Urothelium cell line (cell line): ENCODE measurements around the gene ZMAT2.
"Not testable (repeated sequence)": the region's sequence is repeated elsewhere in the genome, so short reads cannot be mapped to it uniquely, and the experiment has no call there.

Experiments
- DNase-seq: peaks from one replicate; pipeline ENCODE4 v3.0.0; 2011; ENCODE audit warnings: low spot score, mixed read lengths
- FAIRE-seq: peaks from 2 replicates; lab custom pipeline; 2011; peaks lifted over from hg19 to GRCh38; lab: Jason Lieb, UNC

The ZMAT2 gene

GRCh38 chr5:140700177-140701144 lies at the start of gene ZMAT2:
TSS of gene ZMAT2 (plus strand) at chr5:140700447. CDS start at chr5:140700461, 14 bp downstream.
- DNase-seq = peak; percentile 90
- FAIRE-seq = no peak

DNA sequence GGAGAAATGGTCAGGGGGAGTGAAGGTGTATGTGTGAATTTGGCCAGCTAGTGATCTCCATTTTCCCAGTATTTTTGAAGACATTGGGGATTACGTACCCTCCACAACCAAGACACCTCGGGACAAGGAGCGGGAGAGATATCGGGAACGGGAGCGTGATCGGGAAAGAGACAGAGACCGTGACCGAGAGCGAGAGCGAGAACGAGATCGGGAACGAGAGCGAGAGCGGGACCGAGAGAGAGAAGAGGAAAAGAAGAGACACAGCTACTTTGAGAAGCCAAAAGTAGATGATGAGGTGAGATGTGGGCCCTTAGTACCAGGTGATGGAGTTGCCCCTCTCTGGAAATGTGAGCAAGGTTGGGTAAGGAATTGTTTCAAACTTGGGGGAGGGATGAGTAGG lies 41.4 kb upstream of the ZMAT2 start:
- DNase-seq = no peak
- FAIRE-seq = no peak

DNA sequence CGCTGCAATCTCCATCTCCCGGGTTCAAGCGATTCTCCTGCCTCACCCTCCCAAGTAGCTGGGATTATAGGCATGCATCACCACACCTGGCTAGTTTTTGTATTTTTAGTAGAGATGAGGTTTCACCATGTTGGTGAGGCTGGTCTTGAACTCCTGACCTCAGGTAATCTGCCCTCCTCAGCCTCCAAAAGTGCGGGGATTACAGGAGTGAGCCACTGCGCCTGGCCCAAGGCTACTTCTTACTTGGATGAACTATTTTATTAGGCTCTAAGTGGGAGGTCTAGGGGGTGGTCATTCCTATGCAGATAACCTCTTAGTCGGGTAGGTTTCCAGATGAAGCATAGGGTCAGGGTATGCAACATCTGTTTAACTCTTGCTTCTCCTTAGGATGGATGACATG lies 39.9 kb upstream of the ZMAT2 start:
- not testable (repeated sequence) for FAIRE-seq, DNase-seq

DNA sequence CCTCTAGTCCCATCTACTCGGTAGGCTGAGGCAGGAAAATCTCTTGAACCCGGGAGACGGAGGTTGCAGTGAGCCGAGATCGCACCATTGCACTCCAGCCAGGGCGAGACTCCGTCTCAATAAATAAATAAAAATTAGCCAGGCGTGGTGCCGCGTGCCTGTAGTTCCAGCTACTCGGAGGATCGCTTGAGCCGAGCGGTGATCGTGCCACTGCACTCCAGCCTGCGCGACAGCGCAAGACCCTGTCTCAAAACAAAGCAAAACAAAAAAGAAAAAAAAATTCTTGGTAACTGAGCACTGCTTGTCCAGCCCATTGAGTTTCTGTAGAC lies 36.3 kb upstream of the ZMAT2 start:
- DNase-seq (no peak), FAIRE-seq (no peak)

DNA sequence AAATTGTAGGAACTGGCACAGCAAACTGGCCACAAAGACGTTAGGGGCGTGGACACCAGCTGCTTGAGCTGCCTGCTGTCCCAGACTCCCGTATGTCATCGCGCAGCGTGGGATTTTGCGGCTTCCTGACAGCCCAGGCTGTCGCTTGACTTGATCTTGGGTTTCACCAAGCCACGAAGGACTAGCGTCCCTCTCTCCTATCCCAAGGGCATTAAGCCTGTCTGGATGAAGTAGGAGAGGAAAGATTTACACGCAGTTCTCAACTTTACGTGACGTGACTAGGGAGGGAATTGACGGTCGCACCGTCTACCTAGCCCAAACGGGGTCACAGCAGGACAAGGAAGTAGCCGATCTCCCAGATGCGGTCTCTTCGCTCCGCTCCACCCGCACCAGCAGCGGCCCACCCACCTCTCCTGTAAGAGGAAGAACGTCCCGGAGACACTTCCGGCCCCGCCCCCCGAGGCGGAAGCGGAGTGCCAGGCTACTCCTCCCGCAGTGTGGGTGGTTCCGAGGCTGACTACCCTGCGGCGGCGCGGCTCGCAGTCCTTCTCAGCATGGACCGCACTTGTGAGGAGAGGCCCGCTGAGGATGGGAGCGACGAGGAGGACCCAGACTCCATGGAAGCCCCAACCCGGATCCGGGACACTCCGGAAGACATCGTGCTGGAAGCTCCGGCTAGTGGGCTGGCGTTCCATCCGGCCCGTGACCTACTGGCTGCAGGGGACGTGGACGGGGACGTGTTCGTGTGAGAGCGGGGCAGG lies 35.7 kb upstream of the ZMAT2 start, which contains the start of gene WDR55:
Gene WDR55, plus strand, starts transcription at position 546 of the 761 bp plus-strand sequence. Its CDS starts 9 bp downstream, at position 555.
- DNase-seq = peak; percentile 90
- FAIRE-seq = no peak

GRCh38 chr5:140671035-140671434 lies 29.2 kb upstream of the ZMAT2 start:
- DNase-seq, FAIRE-seq: not testable (repeated sequence)

GRCh38 chr5:140671472-140672125 lies 28.6 kb upstream of the ZMAT2 start:
- FAIRE-seq (no peak), DNase-seq (no peak)

GRCh38 chr5:140672455-140673186 lies 27.6 kb upstream of the ZMAT2 start:
- no peak for FAIRE-seq

GRCh38 chr5:140673187-140673976 lies 26.9 kb upstream of the ZMAT2 start, which contains the start of gene DND1:
TSS of gene DND1 (minus strand) at chr5:140673576. CDS start at chr5:140673542, 34 bp downstream.
- FAIRE-seq = no peak
- DNase-seq = no peak

More at GRCh38 chr5:140672455-140673186, 27.6 kb upstream of the ZMAT2 start:
- DNase-seq = no peak

DNA sequence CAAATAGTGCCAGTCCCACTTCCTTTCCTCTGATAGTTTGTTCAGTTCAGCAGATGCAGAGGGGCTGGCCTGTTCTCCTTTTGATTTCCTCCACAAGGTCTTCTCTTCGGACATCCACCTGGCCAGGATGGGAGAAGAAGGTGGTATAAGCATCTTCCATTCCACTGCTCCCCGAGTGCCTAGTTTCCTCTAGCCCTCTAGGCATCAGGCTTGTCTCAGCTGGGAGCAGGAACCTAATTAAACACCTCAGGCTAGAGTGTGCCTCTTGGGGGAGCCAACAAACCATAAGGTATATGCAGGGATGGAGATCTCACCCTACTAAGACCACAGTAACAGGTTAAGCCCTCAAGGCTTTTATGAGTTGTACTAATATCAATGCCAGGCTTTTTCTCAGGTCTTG lies 26.0 kb upstream of the ZMAT2 start:
- DNase-seq = no peak
- no peak for FAIRE-seq

- no peak for FAIRE-seq
- no peak for DNase-seq
Measured at GRCh38 chr5:140674629-140675028, 25.6 kb upstream of the ZMAT2 start.

GRCh38 chr5:140677947-140678346 lies 22.3 kb upstream of the ZMAT2 start:
- FAIRE-seq (no peak), DNase-seq (no peak)

- FAIRE-seq (no peak), DNase-seq (no peak)
Measured at GRCh38 chr5:140678993-140679392, 21.3 kb upstream of the ZMAT2 start.

DNA sequence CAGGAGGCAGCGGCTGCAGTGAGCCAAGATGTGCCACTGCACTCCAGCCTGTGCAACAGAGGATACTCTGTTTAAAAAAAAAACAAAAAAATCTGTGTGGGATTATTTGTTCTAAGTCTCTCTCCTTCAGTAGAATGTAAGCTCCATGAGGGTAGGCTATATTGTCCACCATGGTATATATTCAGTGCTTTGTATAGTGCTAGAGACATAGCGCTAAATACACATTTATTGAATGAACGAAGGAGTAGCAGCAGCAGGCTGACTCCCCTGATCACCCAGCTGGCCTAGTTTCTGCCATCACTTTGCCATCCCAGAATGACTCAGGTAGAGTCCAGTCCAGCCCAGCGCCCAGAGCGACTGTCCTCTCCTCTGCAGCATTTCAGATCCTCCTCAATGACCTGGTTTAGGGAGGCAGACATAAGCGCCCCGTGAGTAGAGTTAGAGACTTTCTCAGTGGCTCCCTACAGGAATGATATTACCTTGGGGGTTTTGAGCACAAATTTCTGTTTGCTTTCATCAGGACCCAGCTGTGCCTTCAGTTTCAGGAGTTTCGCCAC lies 9.8 kb upstream of the ZMAT2 start:
- no peak for DNase-seq
- FAIRE-seq = no peak

DNA sequence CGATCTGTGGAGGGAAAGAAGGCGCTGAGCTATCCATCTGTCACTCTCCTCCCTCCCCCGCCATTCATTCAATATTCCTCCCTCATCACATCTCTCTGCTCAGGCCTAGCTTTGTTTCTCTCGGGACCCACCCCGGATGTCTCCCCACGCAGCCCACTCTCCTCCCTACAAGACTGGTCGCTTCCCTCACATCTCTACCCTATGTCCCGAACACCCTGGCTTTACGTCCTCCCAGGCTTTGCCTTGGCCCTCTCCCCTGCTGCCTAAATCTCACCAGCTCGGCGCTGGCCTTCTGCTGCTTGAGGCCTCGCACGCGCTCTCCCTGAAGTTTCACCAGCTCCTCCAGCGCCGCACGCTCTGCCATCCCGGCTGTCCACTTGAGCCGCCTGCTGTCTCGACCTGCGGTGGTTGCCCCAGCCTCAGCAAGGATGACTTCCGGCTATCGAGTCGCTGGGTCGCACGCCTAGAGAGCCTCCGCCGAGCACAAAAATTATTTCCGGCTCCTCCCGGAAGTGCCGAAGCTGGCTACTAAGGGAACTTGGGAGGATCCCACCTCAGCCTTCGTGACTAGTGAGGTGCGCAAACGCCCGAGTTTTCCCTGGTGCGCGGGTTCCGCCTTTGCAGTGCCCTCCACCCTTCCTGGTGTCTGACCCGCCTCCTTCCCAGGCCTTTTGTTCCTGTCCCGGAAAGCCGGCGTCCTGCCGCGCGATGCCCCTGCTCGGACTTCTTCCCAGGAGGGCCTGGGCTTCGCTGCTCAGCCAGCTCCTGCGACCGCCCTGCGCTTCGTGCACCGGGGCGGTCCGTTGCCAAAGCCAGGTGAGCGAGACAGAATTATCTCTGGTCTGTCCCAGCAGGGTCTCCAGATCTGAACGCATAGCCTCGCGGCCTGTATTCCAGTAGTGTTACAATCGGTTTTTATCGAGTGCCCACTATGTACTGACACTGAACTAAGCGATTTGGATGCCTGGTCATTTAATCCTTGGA lies 9.0 kb upstream of the ZMAT2 start, which contains the start of the genes HARS1 and HARS2:
Gene HARS1, minus strand, starts transcription at position 430 of the 984 bp plus-strand sequence. Its CDS starts 66 bp downstream, at position 364.
Gene HARS2, plus strand, starts transcription at position 515 of the 984 bp plus-strand sequence. Its CDS starts 194 bp downstream, at position 709.
- DNase-seq = peak; percentile 89
- no peak for FAIRE-seq

DNA sequence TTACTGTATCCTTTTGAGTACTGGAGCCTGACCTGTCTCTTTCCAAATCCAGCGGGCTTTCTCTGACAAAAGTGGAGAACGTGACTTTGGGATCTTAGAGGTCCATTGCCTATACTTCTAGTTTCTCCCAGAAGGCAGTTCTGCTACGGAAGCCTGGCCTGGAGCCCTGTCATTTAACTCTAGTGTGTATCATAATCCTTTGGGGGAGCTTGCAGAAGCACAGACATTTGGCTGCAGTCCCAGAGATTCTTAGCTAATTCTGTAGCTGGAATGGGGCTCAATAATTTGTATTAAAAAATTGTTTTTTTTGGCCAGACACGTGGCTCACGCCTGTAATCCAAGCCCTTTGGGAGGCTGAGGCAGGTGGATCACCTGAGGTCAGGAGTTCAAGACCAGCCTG lies 6.0 kb upstream of the ZMAT2 start:
- no peak for DNase-seq
- no peak for FAIRE-seq

- FAIRE-seq = no peak
- DNase-seq = no peak
Measured at GRCh38 chr5:140696891-140697492, 3.3 kb upstream of the ZMAT2 start.
